GM18520 (cell line): ENCODE data around the gene ZNHIT3.
A peak's percentile ranks its signal among the peaks of the same experiment; 100 is the strongest.

Source experiments
- ATAC-seq: cut with Tn5 transposase; IDR thresholded peaks from one replicate; pipeline ENCODE4 v1.9.1; 2021; ENCODE audit not compliant: unreplicated experiment

The ZNHIT3 gene

GRCh38 chr17:36509272-36509985 is 22.9 kb downstream of the ZNHIT3 start:
- no peak for ATAC-seq

GRCh38 chr17:36510636-36511035 is 24.2 kb downstream of the ZNHIT3 start:
- ATAC-seq: no peak

- no peak for ATAC-seq
These were observed 24.7 kb downstream of the ZNHIT3 start for GRCh38 chr17:36511216-36511615.

- ATAC-seq: no peak
These were observed 26.2 kb downstream of the ZNHIT3 start for GRCh38 chr17:36512641-36513040.

- no peak for ATAC-seq
These were observed 28.4 kb downstream of the ZNHIT3 start for GRCh38 chr17:36514856-36515255.

- ATAC-seq: no peak
These were observed 29.4 kb downstream of the ZNHIT3 start for GRCh38 chr17:36515837-36516236.

GRCh38 chr17:36523113-36523512 is 36.6 kb downstream of the ZNHIT3 start:
- no peak for ATAC-seq

- no peak for ATAC-seq
These were observed 38.0 kb downstream of the ZNHIT3 start for GRCh38 chr17:36524428-36524876.

- no peak for ATAC-seq
These were observed 38.6 kb downstream of the ZNHIT3 start for GRCh38 chr17:36525113-36525512.

- ATAC-seq: no peak
These were observed 39.4 kb downstream of the ZNHIT3 start for GRCh38 chr17:36525888-36526287.

GRCh38 chr17:36527621-36528250 is 41.3 kb downstream of the ZNHIT3 start:
- no peak for ATAC-seq

- no peak for ATAC-seq
These were observed 42.6 kb downstream of the ZNHIT3 start for GRCh38 chr17:36529121-36529520.

GRCh38 chr17:36532435-36532975 is 46.0 kb downstream of the ZNHIT3 start:
- ATAC-seq: no peak

GRCh38 chr17:36533935-36534839 is 47.7 kb downstream of the ZNHIT3 start:
- peak; percentile 22 for ATAC-seq

- peak; percentile 55 for ATAC-seq
These were observed 48.6 kb downstream of the ZNHIT3 start, which contains the start of the genes MYO19 and PIGW for GRCh38 chr17:36534840-36535668. MYO19 (minus strand) TSS chr17:36534868; CDS start chr17:36532538, 2,330 bp downstream. PIGW (plus strand) TSS chr17:36534987; CDS start chr17:36537102, 2,115 bp downstream.

- no peak for ATAC-seq
These were observed 49.2 kb downstream of the ZNHIT3 start for GRCh38 chr17:36535669-36536081.

GRCh38 chr17:36540696-36541095 is 54.2 kb downstream of the ZNHIT3 start:
- ATAC-seq: no peak

- ATAC-seq: no peak
These were observed 56.3 kb downstream of the ZNHIT3 start for GRCh38 chr17:36542755-36543154.

- ATAC-seq: no peak
These were observed 57.5 kb downstream of the ZNHIT3 start for GRCh38 chr17:36544044-36544306.

- ATAC-seq: peak; percentile 39
These were observed 58.0 kb downstream of the ZNHIT3 start, which contains the start of gene GGNBP2 for GRCh38 chr17:36544307-36545076. GGNBP2 (plus strand) TSS chr17:36544919; CDS start chr17:36545725, 806 bp downstream.
